IMR-90 (cell line): Measurements from ENCODE around the gene PNPLA2.
A peak's percentile ranks its signal among the peaks of the same experiment; 100 is the strongest.

Experiments
- POLR2A ChIP-seq: IDR thresholded peaks from 2 replicates; pipeline ENCODE4 v1.6.1; 2012; ENCODE audit warnings: mild to moderate bottlenecking, low read depth, low read length
- RAD21 ChIP-seq: IDR thresholded peaks from 2 replicates; pipeline ENCODE4 v1.6.1; 2012; ENCODE audit warnings: low read length, improper control_type of control experiment
- TF ChIP-seq, protein P1 (sequence below): conservative IDR thresholded peaks from 2 replicates; pipeline ENCODE4 v1.5.1; 2012; ENCODE audit warnings: mild to moderate bottlenecking, low read depth, low read length, improper control_type of control experiment

DNA sequence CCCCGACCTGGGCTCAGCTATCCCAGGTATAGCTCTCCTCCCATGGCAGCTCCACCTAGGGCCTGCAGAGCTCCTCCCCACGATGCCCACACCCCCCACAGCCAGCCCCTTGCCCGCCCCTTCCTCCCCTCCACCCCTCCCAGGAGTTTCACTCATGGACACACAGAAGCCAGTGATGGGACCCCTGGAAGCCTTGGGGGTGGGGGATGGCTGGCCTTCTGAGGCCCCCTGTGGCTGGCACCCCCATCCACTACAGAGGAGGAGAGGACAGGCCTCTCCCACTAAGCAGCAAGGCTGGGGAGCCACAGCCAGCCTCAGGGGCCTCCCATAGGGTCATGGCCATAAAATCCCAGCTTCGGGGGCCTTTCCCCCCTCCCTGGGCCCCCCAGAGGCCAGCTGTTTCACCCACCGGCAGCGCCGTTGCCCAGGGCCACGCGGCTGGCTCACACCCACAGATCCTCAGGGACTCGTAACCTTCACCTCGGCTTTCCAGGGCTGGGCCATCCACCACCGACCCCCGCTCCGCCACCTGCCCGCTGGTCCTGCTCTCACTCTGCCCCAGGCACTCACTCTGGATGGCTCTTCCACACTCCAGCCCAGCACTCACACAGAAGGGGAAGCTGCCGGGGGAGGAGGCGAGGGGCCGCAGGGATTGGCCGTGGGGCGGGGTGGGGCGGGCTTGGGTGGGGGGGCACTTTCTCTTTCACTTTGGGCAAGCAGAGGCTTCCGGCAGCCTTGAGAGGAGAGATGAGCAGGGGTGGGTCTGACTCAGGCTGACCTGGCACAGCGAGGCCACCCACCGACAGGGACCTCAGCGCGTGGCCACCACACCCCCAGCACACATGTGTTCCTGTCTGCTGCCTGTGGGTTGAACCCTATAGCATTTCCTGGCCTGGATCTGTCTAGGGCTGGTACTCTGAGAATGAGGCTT, 22.8 kb upstream of the PNPLA2 start:
- TF ChIP-seq, protein P1, sequence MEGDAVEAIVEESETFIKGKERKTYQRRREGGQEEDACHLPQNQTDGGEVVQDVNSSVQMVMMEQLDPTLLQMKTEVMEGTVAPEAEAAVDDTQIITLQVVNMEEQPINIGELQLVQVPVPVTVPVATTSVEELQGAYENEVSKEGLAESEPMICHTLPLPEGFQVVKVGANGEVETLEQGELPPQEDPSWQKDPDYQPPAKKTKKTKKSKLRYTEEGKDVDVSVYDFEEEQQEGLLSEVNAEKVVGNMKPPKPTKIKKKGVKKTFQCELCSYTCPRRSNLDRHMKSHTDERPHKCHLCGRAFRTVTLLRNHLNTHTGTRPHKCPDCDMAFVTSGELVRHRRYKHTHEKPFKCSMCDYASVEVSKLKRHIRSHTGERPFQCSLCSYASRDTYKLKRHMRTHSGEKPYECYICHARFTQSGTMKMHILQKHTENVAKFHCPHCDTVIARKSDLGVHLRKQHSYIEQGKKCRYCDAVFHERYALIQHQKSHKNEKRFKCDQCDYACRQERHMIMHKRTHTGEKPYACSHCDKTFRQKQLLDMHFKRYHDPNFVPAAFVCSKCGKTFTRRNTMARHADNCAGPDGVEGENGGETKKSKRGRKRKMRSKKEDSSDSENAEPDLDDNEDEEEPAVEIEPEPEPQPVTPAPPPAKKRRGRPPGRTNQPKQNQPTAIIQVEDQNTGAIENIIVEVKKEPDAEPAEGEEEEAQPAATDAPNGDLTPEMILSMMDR: no peak
- TF ChIP-seq RAD21: no peak
- peak; percentile 73 for TF ChIP-seq POLR2A
